IMR-90 (cell line): ENCODE data around the gene PPP1R13L.

Experiments
- FOS ChIP-seq: fragments of 150-350 bp; IDR thresholded peaks from 2 replicates; pipeline ENCODE4 v1.6.1; 2016; ENCODE audit warnings: low read depth, low read length
- MXI1 ChIP-seq: IDR thresholded peaks from 2 replicates; pipeline ENCODE4 v1.6.1; 2012; ENCODE audit warnings: low read depth, mild to moderate bottlenecking, low read length, moderate library complexity, borderline replicate concordance
- POLR2A ChIP-seq: IDR thresholded peaks from 2 replicates; pipeline ENCODE4 v1.6.1; 2012; ENCODE audit warnings: mild to moderate bottlenecking, low read depth, low read length
- RAD21 ChIP-seq: IDR thresholded peaks from 2 replicates; pipeline ENCODE4 v1.6.1; 2012; ENCODE audit warnings: low read length, improper control_type of control experiment
- TF ChIP-seq, protein P1 (sequence below): conservative IDR thresholded peaks from 2 replicates; pipeline ENCODE4 v1.5.1; 2012; ENCODE audit warnings: mild to moderate bottlenecking, low read depth, low read length, improper control_type of control experiment
- TF ChIP-seq, protein P2 (sequence below): fragments of 150-350 bp; IDR thresholded peaks from 2 replicates; pipeline ENCODE4 v1.6.1; 2017; ENCODE audit warnings: mild to moderate bottlenecking, antibody characterized with exemption, low read length, low read depth

DNA sequence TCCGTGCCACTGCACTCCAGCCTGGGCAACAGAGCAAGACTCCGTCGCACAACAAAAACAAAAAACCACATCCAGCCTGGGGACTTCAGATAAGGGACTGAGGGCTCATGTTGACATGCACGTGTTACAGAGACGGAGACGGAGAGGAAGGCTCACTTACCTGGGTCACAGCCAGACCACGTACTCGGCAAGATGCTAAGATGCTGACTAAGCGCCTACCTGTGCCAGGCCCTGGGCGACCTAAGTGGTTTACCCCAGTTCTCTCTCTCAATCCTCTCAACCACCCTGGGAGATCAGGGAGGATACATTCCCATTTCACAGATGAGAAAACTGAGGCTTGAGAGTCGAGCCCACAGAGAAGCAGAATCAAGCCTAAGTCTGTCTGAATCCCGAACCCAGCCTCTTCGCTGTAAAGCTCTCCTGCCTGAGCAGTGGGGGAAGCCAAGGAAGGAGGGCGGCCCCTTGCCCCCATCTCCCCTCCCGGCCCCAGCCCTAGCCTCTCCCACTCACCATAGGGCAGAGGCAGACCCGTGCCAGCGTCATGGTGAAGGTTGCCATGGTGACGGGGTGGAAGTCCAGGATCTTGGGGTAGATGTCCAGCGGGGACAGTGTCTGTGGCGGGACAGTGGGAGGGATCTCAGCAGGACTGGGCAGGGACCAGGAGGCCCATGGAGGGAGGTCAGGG lies 48.0 kb downstream of the PPP1R13L start:
- no peak for TF ChIP-seq POLR2A
- TF ChIP-seq, protein P1, sequence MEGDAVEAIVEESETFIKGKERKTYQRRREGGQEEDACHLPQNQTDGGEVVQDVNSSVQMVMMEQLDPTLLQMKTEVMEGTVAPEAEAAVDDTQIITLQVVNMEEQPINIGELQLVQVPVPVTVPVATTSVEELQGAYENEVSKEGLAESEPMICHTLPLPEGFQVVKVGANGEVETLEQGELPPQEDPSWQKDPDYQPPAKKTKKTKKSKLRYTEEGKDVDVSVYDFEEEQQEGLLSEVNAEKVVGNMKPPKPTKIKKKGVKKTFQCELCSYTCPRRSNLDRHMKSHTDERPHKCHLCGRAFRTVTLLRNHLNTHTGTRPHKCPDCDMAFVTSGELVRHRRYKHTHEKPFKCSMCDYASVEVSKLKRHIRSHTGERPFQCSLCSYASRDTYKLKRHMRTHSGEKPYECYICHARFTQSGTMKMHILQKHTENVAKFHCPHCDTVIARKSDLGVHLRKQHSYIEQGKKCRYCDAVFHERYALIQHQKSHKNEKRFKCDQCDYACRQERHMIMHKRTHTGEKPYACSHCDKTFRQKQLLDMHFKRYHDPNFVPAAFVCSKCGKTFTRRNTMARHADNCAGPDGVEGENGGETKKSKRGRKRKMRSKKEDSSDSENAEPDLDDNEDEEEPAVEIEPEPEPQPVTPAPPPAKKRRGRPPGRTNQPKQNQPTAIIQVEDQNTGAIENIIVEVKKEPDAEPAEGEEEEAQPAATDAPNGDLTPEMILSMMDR = no peak
- no peak for TF ChIP-seq FOS
- TF ChIP-seq MXI1 = no peak
- no peak for TF ChIP-seq RAD21
- TF ChIP-seq, protein P2, sequence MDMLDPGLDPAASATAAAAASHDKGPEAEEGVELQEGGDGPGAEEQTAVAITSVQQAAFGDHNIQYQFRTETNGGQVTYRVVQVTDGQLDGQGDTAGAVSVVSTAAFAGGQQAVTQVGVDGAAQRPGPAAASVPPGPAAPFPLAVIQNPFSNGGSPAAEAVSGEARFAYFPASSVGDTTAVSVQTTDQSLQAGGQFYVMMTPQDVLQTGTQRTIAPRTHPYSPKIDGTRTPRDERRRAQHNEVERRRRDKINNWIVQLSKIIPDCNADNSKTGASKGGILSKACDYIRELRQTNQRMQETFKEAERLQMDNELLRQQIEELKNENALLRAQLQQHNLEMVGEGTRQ = no peak
